IMR-90 (cell line): Measurements from ENCODE around the gene COL4A2. TPM values are rescaled to one million over a fixed set of nuclear protein-coding genes. Genes with fewer than 3 reads are reported as not detected.

ENCODE experiments used
- ATAC-seq: fragments of 200-7000 bp; cut with Tn5 transposase; 2 replicates; pipeline ENCODE4 v1.9.1; 2020; ENCODE audit warnings: low read depth, mild to moderate bottlenecking, moderate library complexity
- BruUV-seq: library from RNA; stranded (reverse); fragments of 400-500 nt; replicated peaks from 2 replicates; lab custom pipeline; 2021; lab: Mats Ljungman, UMichigan
- CTCF ChIA-PET: fragments of 300-600 bp; formaldehyde crosslinking; extraction: SDS; loops from one replicate; lab custom pipeline; 2021; ENCODE audit warnings: antibody characterized with exemption; lab: Yijun Ruan, JAX
- POLR2A ChIA-PET: fragments of 300-600 bp; sonication (Branson Sonifier 250); formaldehyde crosslinking; loops from one replicate; lab custom pipeline; 2022; ENCODE audit warnings: antibody characterized with exemption; ENCODE audit not compliant: unreplicated experiment; lab: Charles Lee
- DNase-seq: peaks from one replicate; pipeline ENCODE4 v3.0.0; 2013
- H2AFZ ChIP-seq: replicated peaks from 2 replicates; pipeline ENCODE3; 2013; ENCODE audit warnings: low read length, mild to moderate bottlenecking; ENCODE audit not compliant: poor library complexity
- H2AK5ac ChIP-seq: 2 replicates; pipeline ENCODE4 v1.6.1; 2013; ENCODE audit warnings: low read depth, low read length, inconsistent platforms
- H2AK9ac ChIP-seq: replicated peaks from 2 replicates; pipeline ENCODE3; 2013; ENCODE audit warnings: mild to moderate bottlenecking, low read depth, low read length, moderate library complexity; ENCODE audit not compliant: poor library complexity
- H2BK120ac ChIP-seq: 2 replicates; pipeline ENCODE4 v1.6.1; 2013; ENCODE audit warnings: low read depth, low read length, inconsistent platforms
- H2BK15ac ChIP-seq: 3 replicates; pipeline ENCODE4 v1.6.1; 2013; ENCODE audit warnings: low read depth, low read length, inconsistent platforms
- H2BK20ac ChIP-seq: 2 replicates; pipeline ENCODE4 v1.6.1; 2013; ENCODE audit warnings: low read depth, mild to moderate bottlenecking, inconsistent platforms, low read length, moderate library complexity
- H2BK5ac ChIP-seq: 2 replicates; pipeline ENCODE4 v1.6.1; 2013; ENCODE audit warnings: mild to moderate bottlenecking, low read depth, low read length, inconsistent platforms; ENCODE audit not compliant: poor library complexity, severe bottlenecking
- H3K14ac ChIP-seq: replicated peaks from 2 replicates; pipeline ENCODE4 v1.6.1; 2013; ENCODE audit warnings: low read depth, low read length, inconsistent platforms
- H3K18ac ChIP-seq: 2 replicates; pipeline ENCODE4 v1.6.1; 2013; ENCODE audit warnings: low read depth, low read length, control low read depth
- H3K23ac ChIP-seq: 2 replicates; pipeline ENCODE4 v1.6.1; 2013; ENCODE audit warnings: low read depth, low read length, inconsistent platforms
- H3K27ac ChIP-seq: 2 replicates; pipeline ENCODE4 v1.5.1; 2013; ENCODE audit warnings: mild to moderate bottlenecking, control low read depth, low read length; ENCODE audit not compliant: insufficient read depth
- H3K27me3 ChIP-seq: 2 replicates; pipeline ENCODE4 v1.6.1; 2013; ENCODE audit warnings: low read length; ENCODE audit not compliant: control insufficient read depth, insufficient read depth
- H3K36me3 ChIP-seq: 2 replicates; pipeline ENCODE4 v1.6.1; 2013; ENCODE audit warnings: low read length, mixed read lengths; ENCODE audit not compliant: control insufficient read depth, insufficient read depth
- H3K4ac ChIP-seq: 2 replicates; pipeline ENCODE4 v1.6.1; 2013; ENCODE audit warnings: low read depth, low read length, inconsistent platforms
- H3K4me1 ChIP-seq: 2 replicates; pipeline ENCODE4 v1.6.1; 2013; ENCODE audit warnings: low read length, mixed read lengths; ENCODE audit not compliant: control insufficient read depth, insufficient read depth
- H3K4me2 ChIP-seq: 2 replicates; pipeline ENCODE4 v1.6.1; 2013; ENCODE audit warnings: low read depth, mild to moderate bottlenecking, control low read depth, low read length, moderate library complexity
- H3K4me3 ChIP-seq: 2 replicates; pipeline ENCODE4 v1.5.1; 2013; ENCODE audit warnings: low read depth, mild to moderate bottlenecking, control low read depth, low read length, moderate library complexity; ENCODE audit not compliant: insufficient read depth
- H3K56ac ChIP-seq: 2 replicates; pipeline ENCODE4 v1.6.1; 2013; ENCODE audit warnings: low read length, inconsistent platforms; ENCODE audit not compliant: insufficient read depth; ENCODE audit errors: extremely low read depth
- H3K79me1 ChIP-seq, 2 experiments: 2 replicates each; pipeline ENCODE4 v1.6.1; 2013; ENCODE audit warnings: low read length in 2 of 2, inconsistent platforms in 1 of 2, low read depth in 1 of 2
- H3K9ac ChIP-seq: 2 replicates; pipeline ENCODE4 v1.6.1; 2013; ENCODE audit warnings: low read depth, low read length, control low read depth
- H3K9me1 ChIP-seq: 2 replicates; pipeline ENCODE4 v1.6.1; 2013; ENCODE audit warnings: low read length, inconsistent platforms; ENCODE audit not compliant: insufficient read depth
- H3K9me3 ChIP-seq: 2 replicates; pipeline ENCODE4 v1.6.1; 2013; ENCODE audit warnings: low read length; ENCODE audit not compliant: control insufficient read depth, insufficient read depth
- H4K20me1 ChIP-seq: 2 replicates; pipeline ENCODE4 v1.6.1; 2013; ENCODE audit warnings: low read length, inconsistent platforms; ENCODE audit not compliant: insufficient read depth
- H4K5ac ChIP-seq: 2 replicates; pipeline ENCODE4 v1.6.1; 2013; ENCODE audit warnings: mild to moderate bottlenecking, low read depth, low read length, control low read depth
- H4K8ac ChIP-seq, 2 experiments: 2 replicates each; pipeline ENCODE4 v1.6.1; 2013; ENCODE audit warnings: low read depth in 2 of 2, low read length in 2 of 2, control low read depth in 1 of 2, inconsistent platforms in 1 of 2
- H4K91ac ChIP-seq: 2 replicates; pipeline ENCODE4 v1.6.1; 2013; ENCODE audit warnings: low read depth, low read length, inconsistent platforms; ENCODE audit not compliant: insufficient read depth
- MXI1 ChIP-seq: IDR thresholded peaks from 2 replicates; pipeline ENCODE4 v1.6.1; 2012; ENCODE audit warnings: low read depth, mild to moderate bottlenecking, low read length, moderate library complexity, borderline replicate concordance
- WGBS, 2 experiments: methylation state at CpG; one replicate each; pipeline versions ENCODE4 v1.1.5 to v1.1.7; 2013; ENCODE audit warnings: missing lambda C conversion rate in 2 of 2; ENCODE audit not compliant: insufficient read length in 1 of 2; ENCODE audit errors: extremely low coverage in 2 of 2; 5-methylcytosine and 5-hydroxymethylcytosine counted together
- dilution Hi-C: fragments of 300-500 bp; cut with HindIII; formaldehyde crosslinking; loops from one replicate; pipeline ENCODE4 v1.14.3; 2018; ENCODE audit warnings: low sequenced_read_pairs; ENCODE audit not compliant: unreplicated experiment
- in situ Hi-C: fragments of 300-500 bp; cut with MboI; formaldehyde crosslinking; loops from 3 replicates; pipeline ENCODE4 v1.14.3; 2019; ENCODE audit warnings: low sequenced_read_pairs, inconsistent platforms, mixed read lengths
- intact Hi-C: fragments of 100-400 bp; cut with micrococcal nuclease; formaldehyde crosslinking; loops from 2 replicates; pipeline ENCODE4 v1.10.0; 2022
- polyA plus RNA-seq, 3 experiments: library from polyadenylated mRNA; depleted of rRNA; stranded (reverse); fragments of >200 nt; gene quantifications; 2 replicates each; pipeline ENCODE4 v1.2.3, GENCODE V29; 2012; ENCODE audit warnings: low replicate concordance in 1 of 3
- total RNA-seq: library from RNA; depleted of rRNA; stranded (reverse); fragments of >200 nt; gene quantifications from 2 replicates; pipeline ENCODE4 v1.2.3, GENCODE V29; 2012

COL4A2 gene
- total and polyA plus RNA-seq, 2 of the 4 experiments (the other 2 are of a cell fraction) = 90.7 to 457 TPM

DNA sequence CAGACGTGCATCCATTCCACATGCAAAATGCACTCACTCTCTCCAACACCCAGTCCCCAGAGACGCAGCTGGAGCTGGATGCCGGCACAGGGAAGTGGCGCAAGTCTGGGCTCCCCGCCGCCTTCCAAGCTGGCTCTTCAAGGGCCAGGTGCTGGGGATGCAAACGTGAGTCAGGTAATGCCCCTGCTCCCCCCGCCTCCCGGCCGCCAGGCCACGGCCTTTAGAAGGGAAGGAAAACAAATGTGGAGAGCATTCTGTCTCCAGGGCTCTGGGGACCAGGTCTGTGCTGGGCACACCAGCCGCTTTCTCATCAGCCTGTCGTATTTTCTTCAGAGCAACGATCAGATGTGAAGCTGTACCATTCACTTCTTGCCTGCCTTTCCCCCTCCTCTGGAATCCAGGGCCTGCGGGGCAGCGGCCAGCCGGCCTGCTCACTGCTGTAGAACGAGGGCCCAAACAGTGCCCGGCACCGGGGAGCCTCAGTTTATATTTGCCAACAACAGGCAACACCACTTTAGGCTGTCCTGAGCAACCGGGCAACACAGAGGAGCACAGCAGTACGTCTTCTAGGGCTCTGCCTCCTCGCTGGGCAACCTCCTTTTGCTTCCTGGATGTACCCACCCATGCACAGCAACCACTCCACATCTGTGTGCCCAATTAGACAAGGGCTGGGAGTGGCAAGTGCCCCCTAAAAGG is 250.7 kb downstream of the COL4A2 start:
- H3K4me2 ChIP-seq = no peak overlapping the region
- H2AK5ac ChIP-seq = no peak overlapping the region
- no peak overlapping the region for H2BK15ac ChIP-seq
- peaks cover 5% of the 10 kb centered on the region; the same call in 1 of the 2 replicates for H4K20me1 ChIP-seq
- TF ChIP-seq MXI1 = no peak
- peaks cover 2% of the 10 kb centered on the region; the same call in 1 of the 2 replicates for H3K9me3 ChIP-seq
- no TSS peak for BruUV-seq
- no peaks in the 10 kb centered on the region for H3K27me3 ChIP-seq
- dilution Hi-C loops (no loop called here), in situ Hi-C loops (no loop called here), intact Hi-C loops (no loop called here)
- H3K9ac ChIP-seq = no peak overlapping the region
- 96% methylated on average over 5 of the region's 23 CpGs; no CpG with 5 or more reads in 1 of the 2 experiments for WGBS, 2 experiments
- H3K4me3 ChIP-seq = no peak overlapping the region
- no peak for DNase-seq
- no peak overlapping the region for H4K8ac ChIP-seq
- no peak overlapping the region for H2BK20ac ChIP-seq
- peaks cover 6% of the 10 kb centered on the region for H3K4me1 ChIP-seq
- H3K4ac ChIP-seq = no peak overlapping the region
- H4K91ac ChIP-seq = no peak overlapping the region
- peaks cover 2% of the 10 kb centered on the region; the same call in 1 of the 2 replicates for H3K9me1 ChIP-seq
- H2AK9ac ChIP-seq = no peak overlapping the region
- ATAC-seq = no peak
- H3K79me1 ChIP-seq = peaks cover 0 to 6% of the 10 kb centered on the region in 2 experiments; a peak in 1 of 4 replicates
- CTCF ChIA-PET = no interaction called here
- H2BK120ac ChIP-seq = no peak overlapping the region
- H3K36me3 ChIP-seq = 0 out of 2 replicates have a peak, but pooled peaks cover 2% of the 10 kb centered on the region
- no peak overlapping the region for H3K18ac ChIP-seq
- no peak overlapping the region for H3K27ac ChIP-seq
- no peak overlapping the region for H2BK5ac ChIP-seq
- no peak overlapping the region for H4K5ac ChIP-seq
- no peak overlapping the region for H3K56ac ChIP-seq
- H3K14ac ChIP-seq = no peak overlapping the region
- H2AFZ ChIP-seq = no peak overlapping the region
- no peak overlapping the region for H3K23ac ChIP-seq
- POLR2A ChIA-PET = no interaction called here
